NCI-H460 (cell line): ENCODE data around the gene MROH8. TPM values are rescaled to one million over a fixed set of nuclear protein-coding genes. Genes with fewer than 3 reads are reported as not detected.
"Not testable (repeated sequence)": the region's sequence is repeated elsewhere in the genome, so short reads cannot be mapped to it uniquely, and the experiment has no call there.

Experiments
- DNase-seq: peaks from one replicate; pipeline ENCODE4 v3.0.0-alpha.2; 2016; ENCODE audit warnings: low read depth; ENCODE audit errors: extremely low read depth
- total RNA-seq: library from RNA; depleted of rRNA; stranded (reverse); fragments of >200 nt; shearing (Covaris generic); gene quantifications from 2 replicates; pipeline ENCODE4 v1.2.3, GENCODE V29; 2014; rRNA removed

The MROH8 gene
- total RNA-seq, 1 experiment from 2014 or later = 0.05 TPM

- DNase-seq = no peak
Measured at GRCh38 chr20:37102571-37102970, 76.8 kb downstream of the MROH8 start.

GRCh38 chr20:37096415-37097041 lies 82.8 kb downstream of the MROH8 start:
- no peak for DNase-seq

- peak; percentile 71 for DNase-seq
Measured at GRCh38 chr20:37095599-37096414, 83.5 kb downstream of the MROH8 start, which contains the start of gene RBL1. Gene RBL1 (minus strand): TSS chr20:37095997. CDS start chr20:37095928, 69 bp downstream.

- DNase-seq = no peak
Measured at GRCh38 chr20:37095108-37095598, 84.2 kb downstream of the MROH8 start.

- DNase-seq = no peak
Measured at GRCh38 chr20:37090407-37090806, 88.9 kb downstream of the MROH8 start.

- DNase-seq = no peak
Measured at GRCh38 chr20:37081717-37082289, 97.5 kb downstream of the MROH8 start.

- no peak for DNase-seq
Measured at GRCh38 chr20:37077009-37077408, 102.3 kb downstream of the MROH8 start.

- DNase-seq = no peak
Measured at GRCh38 chr20:37075932-37076685, 103.2 kb downstream of the MROH8 start.

- DNase-seq = no peak
Measured at GRCh38 chr20:37072293-37073196, 106.8 kb downstream of the MROH8 start.

GRCh38 chr20:37071481-37071911 lies 107.9 kb downstream of the MROH8 start:
- no peak for DNase-seq

GRCh38 chr20:37069563-37069962 lies 109.8 kb downstream of the MROH8 start:
- not testable (repeated sequence) for DNase-seq

GRCh38 chr20:37066168-37066567 lies 113.2 kb downstream of the MROH8 start:
- no peak for DNase-seq

GRCh38 chr20:37055276-37055675 lies 124.1 kb downstream of the MROH8 start:
- no peak for DNase-seq

- DNase-seq = no peak
Measured at GRCh38 chr20:37053230-37053950, 126.0 kb downstream of the MROH8 start.

Other genes starting within 250 kb of the MROH8 start
- 12.9 and 13.4 TPM in 2 replicates for gene SAMHD1, start 227.8 kb downstream of the MROH8 start, total RNA-seq
- 13.7 and 14.1 TPM in 2 replicates for gene RBL1, start 83.6 kb downstream of the MROH8 start, total RNA-seq
- gene RPN2, start 218 bp downstream of the MROH8 start, total RNA-seq = 474 and 480 TPM in 2 replicates
- not detected in 2 replicates for gene GHRH, start 82.3 kb upstream of the MROH8 start, total RNA-seq
- gene MANBAL, start 110.1 kb upstream of the MROH8 start, total RNA-seq = 27.6 and 28.9 TPM in 2 replicates
- 116 TPM in 2 replicates for gene SRC, start 166.6 kb upstream of the MROH8 start, total RNA-seq